Adrenal gland (tissue), 12 donors: ENCODE results near the gene CENPP. TPM values are rescaled to one million over a fixed set of nuclear protein-coding genes. Genes with fewer than 3 reads are reported as not detected.

Experiments
- DNase-seq, 7 donors: peaks; one replicate each; pipeline ENCODE4 v3.0.0-alpha.2; 2019 to 2020
- H3K27ac ChIP-seq, 5 donors: fragments of 200-600 bp; sonication (generic) in 4 of 5; 1 replicate in 3 of 5; 2 replicates in 2 of 5; pipeline versions ENCODE4 v1.5.1 to v1.8.0; 2016 to 2020; ENCODE audit warnings: mild to moderate bottlenecking in 1 of 5
- H3K27me3 ChIP-seq: fragments of 200-600 bp; 2 replicates; pipeline ENCODE4 v1.8.0; 2021
- H3K36me3 ChIP-seq, 2 donors: fragments of 200-600 bp; replicated peaks in 1 of 2; 1 replicate in 1 of 2; 2 replicates in 1 of 2; pipeline versions ENCODE4 v1.5.1 to v1.8.0; 2018 to 2022
- H3K4me1 ChIP-seq, 2 donors: fragments of 200-600 bp; replicated peaks in 1 of 2; 1 replicate in 1 of 2; 2 replicates in 1 of 2; pipeline versions ENCODE4 v1.5.1 to v1.8.0; 2018 to 2021
- H3K4me3 ChIP-seq, 4 donors: fragments of 200-600 bp; sonication (generic) in 3 of 4; one replicate each; pipeline ENCODE4 v1.5.1; 2016 to 2018
- H3K9me3 ChIP-seq, 3 donors: fragments of 200-600 bp; sonication (generic) in 1 of 3; replicated peaks in 1 of 3; 1 replicate in 2 of 3; 2 replicates in 1 of 3; pipeline versions ENCODE4 v1.5.1 to v1.8.0; 2016 to 2021
- CTCF ChIP-seq, 6 experiments: fragments of 450-650 bp in 4 of 6; fragments of 200-600 bp in 2 of 6; sonication (generic) in 1 of 6; IDR thresholded peaks; 1 replicate in 5 of 6; 2 replicates in 1 of 6; pipeline versions ENCODE4 v1.5.1 to v1.8.0; 2016 to 2021; ENCODE audit warnings: antibody characterized with exemption in 6 of 6, mild to moderate bottlenecking in 2 of 6, moderate library complexity in 1 of 6
- POLR2A ChIP-seq, 2 donors: fragments of 450-650 bp; IDR thresholded peaks; one replicate each; pipeline ENCODE4 v1.6.1; 2017; ENCODE audit warnings: antibody characterized with exemption in 2 of 2, mild to moderate bottlenecking in 2 of 2, moderate library complexity in 1 of 2
- WGBS, 4 donors: extraction: QIAGEN DNeasy Blood & Tissue Kit in 2 of 4; methylation state at CpG; one replicate each; pipeline versions ENCODE4 v1.1.5 to v1.1.7; 2013 to 2017; 5-methylcytosine and 5-hydroxymethylcytosine counted together
- intact Hi-C, 2 donors: fragments of 100-400 bp; cut with DNase I; formaldehyde crosslinking; loops; one replicate each; pipeline versions ENCODE4 v1.14.1 to v1.15.0; 2022 to 2023
- polyA plus RNA-seq, 3 donors: library from polyadenylated mRNA; stranded (reverse); fragments of 200-250 nt in 2 of 3; fragments of 350-450 nt in 1 of 3; fragmentation: Illumina TruSeq in 1 of 3; extraction: RNeasy Lipid Tissue Mini Kit (QIAGEN cat#74804) in 1 of 3; gene quantifications; one replicate each; pipeline ENCODE4 v1.2.3, GENCODE V29; 2013 to 2014
- total RNA-seq, 9 donors: library from RNA; depleted of rRNA in 4 of 9; stranded (reverse); fragments of >200 nt in 4 of 9; fragments of 120-200 nt in 1 of 9; fragmentation: NEBNext Ultra II Directional in 1 of 9; extraction: Animal tissue kit (Norgen Biotek cat#: 25700) in 1 of 9; gene quantifications; one replicate each; pipeline versions ENCODE4 v1.1.0 to v1.2.4, GENCODE V29; 2013 to 2023
- donor health status: healthy with polysubstance abuse.
- donor health status: Bipolar disorder and iron deficiency.
- donor health status: DM: yes; HTN: yes; CAD: no.
- donor health status: DM: no; HTN: no; CAD: no.
- donor health status: DM: no; HTN: no; CAD: no.
- donor health status: DM: yes; HTN: yes; CAD: no.

The CENPP gene
- total and polyA plus RNA-seq, 12 donors = 1.1 to 14.0 (median 3.1) TPM

- no peaks in the 10 kb centered on the region for H3K9me3 ChIP-seq
- H3K27me3 ChIP-seq = no peaks in the 10 kb centered on the region
- intact Hi-C loops = no loop called here
- no peaks in the 10 kb centered on the region for H3K4me1 ChIP-seq
- TF ChIP-seq POLR2A (IDR thresholded peaks at IDR 0.05) (no peak), CTCF (IDR thresholded peaks at IDR 0.05) (no peak)
- no peak overlapping the region for H3K4me3 ChIP-seq
- WGBS, 4 donors = 94 to 98% (median 96%) methylated on average over 4 to 7 of the region's 7 CpGs
- DNase-seq = no peak
- peaks cover 0 to 24% of the 10 kb centered on the region in 2 donors for H3K36me3 ChIP-seq
- no peak overlapping the region for H3K27ac ChIP-seq
Measured at GRCh38 chr9:92655366-92655765, 329.6 kb downstream of the CENPP start.

GRCh38 chr9:92655896-92656536, 330.3 kb downstream of the CENPP start:
- intact Hi-C loops = no loop called here
- peaks cover 0 to under 1% of the 10 kb centered on the region in 2 donors for H3K4me1 ChIP-seq
- peaks cover 0 to 24% of the 10 kb centered on the region in 2 donors for H3K36me3 ChIP-seq
- H3K27me3 ChIP-seq = no peaks in the 10 kb centered on the region
- H3K4me3 ChIP-seq = no peak overlapping the region
- DNase-seq = no peak
- TF ChIP-seq POLR2A (IDR thresholded peaks at IDR 0.05) (no peak), CTCF (IDR thresholded peaks at IDR 0.05) (no peak)
- H3K27ac ChIP-seq = no peak overlapping the region
- 92 to 95% (median 94%) methylated on average over 4 to 9 of the region's 9 CpGs for WGBS, 4 donors
- no peaks in the 10 kb centered on the region for H3K9me3 ChIP-seq

- intact Hi-C loops = no loop called here
- Histone ChIP-seq H3K4me1 (peaks cover 0 to 4% of the 10 kb centered on the region in 2 donors), H3K36me3 (peaks cover 0 to 22% of the 10 kb centered on the region in 2 donors), H3K27ac (no peak overlapping the region), H3K4me3 (no peak overlapping the region), H3K27me3 (no peaks in the 10 kb centered on the region), H3K9me3 (no peaks in the 10 kb centered on the region)
- DNase-seq = no peak
- WGBS, 4 donors = 92 to 98% (median 93%) methylated on average over 8 to 11 of the region's 11 CpGs
- TF ChIP-seq CTCF (IDR thresholded peaks at IDR 0.05) (no peak), POLR2A (IDR thresholded peaks at IDR 0.05) (no peak)
Measured at GRCh38 chr9:92656537-92656925, 330.8 kb downstream of the CENPP start.

- H3K4me1 ChIP-seq = peaks cover 0 to 4% of the 10 kb centered on the region in 2 donors
- no peak for DNase-seq
- H3K4me3 ChIP-seq = no peak overlapping the region
- H3K27ac ChIP-seq = no peak overlapping the region
- H3K36me3 ChIP-seq = peaks cover 0 to 18% of the 10 kb centered on the region in 2 donors
- no peaks in the 10 kb centered on the region for H3K9me3 ChIP-seq
- TF ChIP-seq CTCF (IDR thresholded peaks at IDR 0.05) = no peak
- TF ChIP-seq POLR2A (IDR thresholded peaks at IDR 0.05) = no peak
- no peaks in the 10 kb centered on the region for H3K27me3 ChIP-seq
- 86 to 90% (median 89%) methylated on average over 13 to 17 of the region's 17 CpGs for WGBS, 4 donors
- intact Hi-C loops = no loop called here
Measured at GRCh38 chr9:92657296-92658094, 331.7 kb downstream of the CENPP start.
